ENCODE results near the gene SWAP70.
"Not testable (repeated sequence)": the region's sequence is repeated elsewhere in the genome, so short reads cannot be mapped to it uniquely, and the experiment has no call there.

Gene SWAP70

DNA sequence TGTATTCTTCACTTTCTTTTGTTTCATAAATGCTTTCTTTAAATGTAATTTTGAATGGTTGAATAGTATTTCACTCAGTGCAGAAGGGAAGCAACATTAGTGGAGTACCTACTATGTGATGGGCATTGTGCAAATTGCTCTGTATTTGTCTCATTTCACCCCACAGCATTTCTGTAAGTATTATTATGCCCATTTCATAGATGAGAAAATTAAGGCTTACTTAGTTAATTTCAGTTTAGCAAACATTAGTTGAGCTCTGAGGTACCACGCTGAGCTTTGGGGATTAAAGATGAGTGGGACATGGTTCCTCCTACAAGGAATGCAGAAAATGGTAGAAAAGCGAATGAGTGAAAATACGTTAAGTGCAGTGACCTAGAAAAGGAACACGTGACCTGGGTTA lies 58.1 kb downstream of the SWAP70 start:
- DNase-seq (ENCODE audit: low spot score): no peak

DNA sequence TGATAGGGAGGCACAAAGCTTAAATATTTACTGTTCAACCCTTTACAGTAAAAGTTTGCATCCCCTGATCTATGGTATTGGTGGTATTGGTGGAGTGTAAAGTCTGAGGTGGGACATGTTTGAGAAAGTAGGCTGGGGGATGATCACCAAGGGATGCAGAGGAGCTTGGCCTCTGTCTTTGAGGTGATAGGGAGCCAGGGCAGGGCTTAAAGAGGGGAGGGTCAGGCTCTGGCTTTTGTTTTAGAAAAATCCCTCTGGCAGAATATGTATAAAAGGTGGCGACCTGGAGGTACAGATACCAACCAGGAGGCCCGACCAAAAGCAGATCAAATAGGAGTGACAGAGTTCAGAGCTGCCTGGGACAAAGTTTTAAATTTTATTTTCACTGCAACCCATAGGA lies 59.0 kb downstream of the SWAP70 start:
- no peak for DNase-seq (ENCODE audit: low spot score)

DNA sequence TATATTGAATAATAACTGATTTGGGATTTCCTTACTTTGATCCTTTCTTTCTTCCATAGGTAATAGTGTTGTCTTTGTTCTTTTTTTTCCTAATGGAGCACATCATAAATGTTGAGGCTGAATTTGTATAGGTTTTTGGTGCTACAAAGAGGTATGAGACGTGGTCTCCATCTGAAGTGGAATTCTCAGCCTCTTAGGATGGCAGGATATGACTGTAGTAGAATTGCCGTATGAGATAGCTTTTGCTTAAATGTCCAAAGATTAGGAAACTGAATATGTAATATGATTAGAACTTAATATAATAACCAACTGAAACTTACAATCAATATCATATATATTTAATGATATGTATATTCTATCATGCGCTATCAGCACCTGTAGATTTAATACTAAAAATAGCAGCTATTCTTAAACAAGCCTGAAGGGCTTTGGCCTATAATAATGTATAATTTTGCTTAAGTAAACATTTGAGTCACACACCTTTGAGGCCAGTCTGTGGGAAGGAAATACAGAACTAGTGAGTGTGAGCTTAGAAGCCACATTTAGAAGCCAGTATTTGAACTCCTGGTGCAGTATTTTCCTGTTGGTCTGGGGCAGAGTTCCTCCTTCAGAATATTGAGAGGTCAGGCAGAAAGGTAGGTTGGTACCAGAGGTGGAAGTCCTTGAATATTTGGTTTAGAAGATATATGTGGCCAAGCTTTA lies 62.6 kb downstream of the SWAP70 start:
- DNase-seq (ENCODE audit: low spot score): no peak

DNA sequence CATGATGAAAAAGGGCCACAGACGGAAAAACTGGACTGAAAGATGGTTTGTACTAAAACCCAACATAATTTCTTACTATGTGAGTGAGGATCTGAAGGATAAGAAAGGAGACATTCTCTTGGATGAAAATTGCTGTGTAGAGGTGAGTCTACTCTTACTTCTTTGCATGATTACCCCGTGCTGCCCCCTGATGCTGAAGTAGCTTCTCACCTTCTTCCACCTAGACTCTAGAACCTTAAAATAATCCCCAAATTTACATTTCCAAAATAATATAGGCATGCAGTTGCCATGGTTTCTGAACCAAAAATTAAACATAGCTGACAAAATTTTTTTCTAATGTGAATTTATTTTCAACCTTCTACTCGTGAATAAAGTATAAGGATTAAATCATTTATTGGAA lies 64.2 kb downstream of the SWAP70 start:
- DNase-seq (ENCODE audit: low spot score): no peak

DNA sequence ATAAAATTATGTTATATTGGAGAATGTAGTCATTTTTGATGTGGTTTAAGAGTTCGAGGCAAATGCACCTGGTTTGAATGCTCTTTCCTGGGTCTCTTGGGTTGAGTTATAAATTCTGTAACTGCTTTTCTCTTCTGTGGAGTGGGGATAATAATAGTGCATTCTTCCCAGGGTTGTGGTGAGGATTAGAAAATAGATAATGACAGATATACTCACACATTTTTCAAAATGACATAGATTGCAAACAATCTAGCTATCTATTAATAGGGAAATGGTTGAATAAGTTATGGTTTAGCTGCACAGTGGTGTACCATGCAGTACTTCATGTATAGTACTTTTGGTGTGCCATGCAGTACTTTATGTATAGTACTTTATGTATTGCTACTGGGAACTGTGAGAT lies 67.4 kb downstream of the SWAP70 start:
- no peak for DNase-seq (ENCODE audit: low spot score)

DNA sequence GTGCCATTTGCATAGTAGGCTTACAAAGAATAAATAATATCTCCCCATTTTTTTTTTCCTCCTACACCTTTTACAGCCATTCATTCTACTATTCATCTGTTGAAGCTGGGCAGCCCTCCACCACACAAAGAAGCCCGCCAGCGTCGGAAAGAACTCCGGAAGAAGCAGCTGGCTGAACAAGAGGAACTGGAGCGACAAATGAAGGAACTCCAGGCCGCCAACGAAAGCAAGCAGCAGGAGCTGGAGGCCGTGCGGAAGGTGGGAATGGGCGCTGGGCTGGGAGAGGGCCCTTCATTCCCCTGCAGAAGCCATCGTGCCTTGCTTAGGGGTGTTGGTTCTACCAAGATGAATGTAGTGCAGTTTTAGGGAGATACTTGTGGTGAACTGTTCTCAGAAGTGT lies 68.6 kb downstream of the SWAP70 start:
- no peak for DNase-seq (ENCODE audit: low spot score)

DNA sequence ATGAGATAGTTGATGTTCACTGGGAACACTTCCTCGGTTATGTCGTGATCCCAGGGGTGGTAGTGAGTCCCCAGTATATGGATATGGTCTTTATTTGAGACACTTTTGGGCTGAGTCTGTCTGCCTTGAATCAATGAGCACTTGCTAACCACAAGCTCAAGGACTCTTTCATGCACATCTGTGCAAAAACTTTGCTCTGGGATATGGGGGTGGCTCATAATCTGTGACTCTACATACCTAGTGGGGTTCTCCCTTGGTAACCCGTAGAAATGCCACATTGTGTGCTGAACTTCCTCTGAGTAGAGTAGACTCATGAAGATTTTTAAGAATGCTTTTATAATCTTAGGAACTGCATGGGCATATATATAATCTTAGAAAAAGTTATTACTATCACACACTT lies 69.3 kb downstream of the SWAP70 start:
- no peak for DNase-seq (ENCODE audit: low spot score)

DNA sequence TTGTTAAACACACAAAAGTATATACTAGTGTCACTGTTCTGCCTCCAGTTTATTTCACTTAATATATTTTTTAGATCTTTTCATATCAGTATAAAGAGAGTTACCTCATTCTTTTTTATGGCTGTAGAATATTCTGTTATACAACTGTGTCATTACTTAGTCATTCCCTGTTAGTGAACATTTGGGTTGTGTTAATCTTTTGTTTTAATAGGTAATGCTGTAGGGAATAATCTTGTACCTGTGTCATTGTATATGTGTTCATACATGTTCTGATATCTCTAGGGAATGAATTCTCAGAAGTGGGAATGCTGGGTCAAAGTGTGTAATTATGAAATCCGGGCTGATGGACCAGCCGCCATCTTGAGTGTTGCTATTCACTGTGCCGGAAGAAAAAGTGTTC lies 71.4 kb downstream of the SWAP70 start:
- DNase-seq (ENCODE audit: low spot score): no peak

DNA sequence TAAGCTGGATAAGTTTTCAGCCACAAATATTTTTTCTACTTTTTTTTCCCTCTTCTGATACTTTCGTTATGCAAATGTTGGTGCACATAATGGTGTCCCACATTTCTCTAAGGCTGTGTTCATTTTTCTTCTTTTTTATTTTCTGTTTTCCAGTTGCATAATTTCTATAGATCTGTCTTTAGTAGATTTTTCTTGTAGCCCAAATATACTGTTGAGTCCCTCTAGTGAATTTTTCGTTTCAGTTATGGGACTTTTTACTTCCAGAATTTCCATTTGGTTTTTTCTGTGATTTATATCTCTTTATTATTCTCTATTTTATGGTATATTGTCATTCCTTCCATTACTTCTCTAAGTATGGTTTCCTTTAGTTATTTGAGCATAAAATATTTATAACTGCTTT lies 72.0 kb downstream of the SWAP70 start:
- DNase-seq (ENCODE audit: low spot score): no peak

DNA sequence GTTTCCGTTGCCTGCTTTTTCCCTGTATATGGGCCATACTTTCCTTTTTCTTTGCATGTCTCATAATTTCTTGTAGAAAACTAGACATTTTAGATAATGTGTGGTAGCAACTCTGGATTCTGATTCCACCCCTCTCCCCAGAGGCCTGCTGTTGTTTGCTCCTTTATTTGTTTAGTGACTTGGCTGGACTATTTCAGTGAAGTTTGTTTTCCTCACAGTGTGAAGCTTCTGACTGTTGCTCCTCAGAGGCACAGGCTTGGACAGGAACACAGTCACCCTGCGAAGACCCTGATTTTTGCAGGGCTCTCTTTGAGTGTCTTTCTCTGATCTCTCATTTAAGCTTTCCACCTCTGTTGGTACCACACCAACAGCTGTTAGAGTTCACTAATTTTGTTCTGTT lies 72.5 kb downstream of the SWAP70 start:
- no peak for DNase-seq (ENCODE audit: low spot score)

DNA sequence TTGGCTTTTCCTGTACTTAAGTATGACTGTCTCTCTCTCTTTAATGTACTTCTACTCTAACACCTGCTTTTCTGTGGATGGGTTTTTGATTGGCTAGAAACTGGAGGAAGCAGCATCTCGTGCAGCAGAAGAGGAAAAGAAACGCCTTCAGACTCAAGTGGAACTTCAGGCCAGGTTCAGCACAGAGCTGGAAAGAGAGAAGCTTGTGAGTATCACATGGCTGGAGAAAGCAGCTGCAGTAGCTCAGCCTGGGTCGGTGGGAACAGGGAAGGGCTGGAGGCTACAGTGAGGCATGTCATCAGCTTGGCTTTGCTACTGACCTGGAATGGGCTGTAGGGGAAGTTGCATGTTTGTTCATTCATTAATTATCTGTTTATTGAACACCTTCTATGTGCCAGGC lies 74.2 kb downstream of the SWAP70 start:
- no peak for DNase-seq (ENCODE audit: low spot score)

DNA sequence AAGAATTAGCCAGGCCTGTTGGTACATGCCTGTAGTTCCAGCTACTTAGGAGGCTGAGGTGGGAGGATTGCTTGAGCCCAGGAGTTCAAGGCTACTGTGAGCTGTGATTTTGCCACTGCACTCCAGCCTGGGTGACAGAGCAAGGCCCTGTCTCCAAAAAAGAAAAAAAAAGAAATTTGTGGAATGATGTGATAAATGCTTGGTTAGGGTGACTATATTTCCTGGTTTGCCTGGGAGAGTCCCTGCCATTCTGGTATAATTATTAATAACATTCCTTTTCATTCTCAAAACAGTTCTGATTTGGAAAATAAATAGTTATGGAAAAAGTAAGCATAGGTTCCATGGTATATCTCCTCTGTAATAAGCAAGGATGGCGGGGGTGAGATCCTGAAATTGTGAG lies 74.8 kb downstream of the SWAP70 start:
- no peak for DNase-seq (ENCODE audit: low spot score)

DNA sequence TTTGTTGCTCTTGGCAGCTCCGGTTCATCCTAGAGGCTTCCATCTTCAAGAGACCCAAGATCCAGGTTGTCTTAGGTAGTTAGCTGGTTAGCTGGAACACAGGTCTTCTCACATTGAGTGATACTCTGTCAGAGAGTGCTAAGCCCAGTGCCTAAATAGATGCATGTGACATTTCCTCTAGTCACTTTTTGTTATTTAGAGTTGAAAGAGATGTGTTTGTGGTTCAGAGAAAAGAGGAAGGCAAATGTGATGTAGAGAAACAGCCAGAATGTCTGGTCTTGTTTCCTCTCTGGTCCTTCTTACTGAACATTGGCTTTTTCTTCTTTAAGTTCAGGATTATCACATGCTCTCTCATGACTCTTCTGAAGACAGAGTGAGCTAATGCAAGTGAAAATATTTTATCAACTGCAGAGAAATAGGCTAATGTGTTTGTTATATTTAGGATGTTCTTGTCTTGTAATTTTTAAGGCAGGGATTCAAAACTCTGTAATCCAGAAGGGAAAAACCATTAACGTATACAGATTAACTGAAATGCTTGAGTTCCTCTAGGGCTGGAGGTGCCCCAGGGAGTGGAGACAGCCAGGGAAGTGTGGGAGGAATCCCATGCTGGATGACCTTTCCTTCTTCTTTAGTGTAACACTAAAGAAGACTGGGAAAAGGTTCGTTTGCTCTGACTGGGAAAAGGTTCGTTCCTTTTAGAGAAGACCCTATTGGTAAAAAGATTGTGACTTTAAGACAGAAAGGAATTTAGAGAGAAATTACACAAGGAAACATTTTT lies 75.4 kb downstream of the SWAP70 start:
- DNase-seq (ENCODE audit: low spot score): no peak

DNA sequence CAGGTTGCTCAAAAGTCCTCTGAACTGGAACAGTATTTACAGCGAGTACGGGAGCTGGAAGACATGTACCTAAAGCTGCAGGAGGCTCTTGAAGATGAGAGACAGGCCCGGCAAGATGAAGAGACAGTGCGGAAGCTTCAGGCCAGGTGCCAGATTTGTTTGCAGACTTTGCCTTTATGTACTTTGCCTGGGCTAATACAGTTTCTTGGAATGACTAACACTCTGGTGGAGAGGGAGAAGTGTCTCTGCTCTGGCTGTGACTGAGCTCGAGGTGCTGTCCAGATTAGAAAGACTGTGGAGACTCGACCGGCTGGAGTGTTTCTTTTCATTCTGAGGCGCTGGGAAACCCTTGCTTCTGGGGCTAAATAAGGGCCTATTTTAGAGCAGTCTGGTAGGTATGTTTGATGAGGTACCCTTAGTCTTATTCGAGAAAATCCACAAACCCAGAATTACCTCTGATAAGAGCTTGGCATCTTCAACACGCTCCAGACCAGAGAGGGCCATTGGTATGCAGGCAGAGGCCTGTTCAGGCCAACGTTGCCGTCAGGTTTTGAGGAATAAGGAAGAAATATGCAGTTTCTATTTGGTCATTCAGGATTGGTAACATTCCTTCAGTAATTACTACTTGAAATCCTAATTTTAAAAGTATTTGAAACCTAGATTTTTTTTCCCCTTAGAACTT lies 76.5 kb downstream of the SWAP70 start:
- DNase-seq (ENCODE audit: low spot score): no peak

DNA sequence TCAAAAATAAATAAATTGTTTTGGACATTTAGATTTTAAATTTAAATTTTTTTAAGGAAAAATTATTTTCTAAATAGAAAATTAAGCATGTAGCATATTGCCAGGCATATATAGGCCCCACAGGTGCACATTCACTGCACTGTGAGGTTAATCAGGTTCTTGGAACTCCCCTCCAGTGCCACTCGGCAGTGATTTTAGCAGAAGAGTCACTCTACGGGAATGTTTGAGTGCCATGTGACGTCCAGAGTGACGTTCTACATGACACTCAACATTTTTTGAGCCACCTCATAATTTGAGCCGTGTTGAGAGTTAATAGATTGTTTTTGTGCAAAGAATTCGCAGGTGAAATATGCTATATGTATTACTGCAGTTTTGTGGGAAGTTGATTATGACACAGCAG lies 77.4 kb downstream of the SWAP70 start:
- no peak for DNase-seq (ENCODE audit: low spot score)

DNA sequence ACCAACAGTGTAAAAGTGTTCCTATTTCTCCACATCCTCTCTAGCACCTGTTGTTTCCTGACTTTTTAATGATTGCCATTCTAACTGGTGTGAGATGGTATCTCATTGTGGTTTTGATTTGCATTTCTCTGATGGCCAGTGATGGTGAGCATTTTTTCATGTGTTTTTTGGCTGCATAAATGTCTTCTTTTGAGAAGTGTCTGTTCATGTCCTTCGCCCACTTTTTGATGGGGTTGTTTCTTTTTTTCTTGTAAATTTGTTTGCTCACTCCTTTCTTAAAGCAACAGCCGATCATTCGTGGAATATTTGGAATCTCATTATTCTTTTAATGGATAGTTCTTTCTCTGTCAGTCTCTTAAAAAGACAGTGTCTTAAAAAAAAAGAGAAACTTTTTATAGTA lies 79.6 kb downstream of the SWAP70 start:
- not testable (repeated sequence) for DNase-seq (ENCODE audit: low spot score)

DNA sequence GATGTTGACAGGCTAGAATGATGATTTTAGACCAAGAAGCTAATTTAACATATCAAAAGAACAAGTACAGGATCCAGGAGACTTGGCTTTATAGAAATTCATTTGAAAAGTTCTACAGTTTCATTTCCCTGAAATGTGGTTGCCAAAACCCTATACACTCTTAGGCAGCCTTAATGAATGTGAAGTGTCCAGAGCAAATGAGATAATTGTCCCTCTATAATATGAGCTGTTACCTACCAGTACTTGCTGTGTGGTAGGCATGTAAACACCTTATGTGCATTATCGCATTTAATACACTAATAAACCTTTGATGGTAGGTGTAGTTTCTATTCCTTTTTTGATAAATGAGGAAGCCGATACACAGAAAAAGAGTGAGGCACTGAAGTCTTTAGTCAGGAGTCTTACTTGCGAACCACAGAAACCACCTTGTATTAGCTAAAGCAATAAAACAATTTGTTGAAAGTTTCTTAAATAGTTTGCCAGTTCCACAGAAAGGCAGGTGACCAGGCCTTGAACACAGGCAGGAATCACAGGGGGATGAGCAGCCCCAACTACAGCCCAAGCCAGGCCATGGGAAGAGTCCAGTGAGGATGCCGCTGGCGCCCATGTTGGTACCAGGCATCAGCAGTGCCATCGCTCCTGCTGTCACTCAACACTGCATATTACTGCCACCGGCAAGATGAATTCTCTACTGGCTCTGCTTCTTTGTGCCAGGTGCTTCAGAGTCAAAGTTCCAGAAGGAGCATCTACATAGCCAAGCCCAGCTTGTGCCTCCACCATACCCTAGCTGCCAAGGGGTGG lies 81.7 kb downstream of the SWAP70 start:
- DNase-seq (ENCODE audit: low spot score): no peak

DNA sequence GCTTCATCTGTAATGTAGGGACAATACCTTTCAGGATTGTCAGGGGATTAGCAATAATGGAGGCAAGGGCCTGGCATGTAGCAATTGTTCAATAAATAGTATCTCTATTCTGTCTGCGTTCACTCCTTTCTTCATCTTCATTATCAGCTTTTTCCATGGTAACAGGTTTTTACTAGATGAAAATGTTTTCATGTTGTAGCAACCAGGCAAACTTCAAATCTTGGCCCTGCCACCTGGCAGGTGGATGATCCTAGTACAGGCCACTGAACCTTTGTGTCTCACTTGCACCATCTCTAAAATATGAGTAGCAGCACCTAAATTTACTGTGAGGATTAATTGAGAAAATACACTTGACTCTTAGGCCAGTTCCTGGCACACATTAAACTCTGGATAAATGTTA lies 83.4 kb downstream of the SWAP70 start:
- DNase-seq (ENCODE audit: low spot score): no peak

DNA sequence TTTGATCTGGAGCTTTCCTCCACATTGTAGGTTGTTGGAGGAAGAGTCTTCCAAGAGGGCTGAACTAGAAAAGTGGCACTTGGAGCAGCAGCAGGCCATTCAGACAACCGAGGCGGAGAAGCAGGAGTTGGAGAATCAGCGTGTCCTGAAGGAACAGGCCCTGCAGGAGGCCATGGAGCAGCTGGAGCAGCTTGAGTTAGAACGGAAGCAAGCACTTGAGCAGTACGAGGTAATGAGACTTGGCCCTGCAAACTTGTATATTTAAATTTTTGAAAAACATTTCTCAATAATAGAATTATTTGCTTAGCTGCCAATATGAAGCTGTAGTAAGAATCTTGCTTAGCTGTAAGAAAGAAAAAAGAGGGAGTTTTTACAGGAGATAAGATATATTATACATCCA lies 84.0 kb downstream of the SWAP70 start:
- no peak for DNase-seq (ENCODE audit: low spot score)

DNA sequence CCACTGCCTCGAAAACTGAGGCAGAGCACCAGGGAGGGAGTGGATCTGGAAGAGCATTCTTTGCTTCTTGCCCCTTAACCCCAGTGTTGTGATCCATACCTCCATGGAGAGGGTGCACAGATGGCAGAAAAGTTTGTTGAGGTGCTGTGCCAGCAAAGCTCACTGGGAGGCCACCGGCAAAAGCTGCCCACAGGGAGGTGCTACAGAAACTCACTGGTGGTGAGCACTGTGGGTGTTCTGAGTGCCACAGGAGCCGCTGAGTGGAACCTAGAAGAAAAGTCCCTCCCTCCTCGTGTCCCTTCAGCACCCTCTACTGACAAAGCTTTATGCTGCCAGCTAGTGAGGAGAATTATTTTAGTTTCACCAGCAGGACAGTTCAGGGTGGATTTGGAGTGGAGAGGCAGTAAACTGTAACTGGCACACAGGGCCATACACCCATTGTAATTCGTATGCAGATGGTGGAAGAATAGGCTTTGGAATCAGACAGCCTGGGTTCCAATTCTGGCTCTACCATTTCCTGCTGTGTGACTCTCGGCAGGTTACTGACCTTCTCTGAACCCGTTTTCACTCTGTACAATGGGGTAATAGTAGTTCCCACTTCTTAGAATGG lies 84.6 kb downstream of the SWAP70 start:
- peak; percentile 44 for DNase-seq (ENCODE audit: low spot score)

DNA sequence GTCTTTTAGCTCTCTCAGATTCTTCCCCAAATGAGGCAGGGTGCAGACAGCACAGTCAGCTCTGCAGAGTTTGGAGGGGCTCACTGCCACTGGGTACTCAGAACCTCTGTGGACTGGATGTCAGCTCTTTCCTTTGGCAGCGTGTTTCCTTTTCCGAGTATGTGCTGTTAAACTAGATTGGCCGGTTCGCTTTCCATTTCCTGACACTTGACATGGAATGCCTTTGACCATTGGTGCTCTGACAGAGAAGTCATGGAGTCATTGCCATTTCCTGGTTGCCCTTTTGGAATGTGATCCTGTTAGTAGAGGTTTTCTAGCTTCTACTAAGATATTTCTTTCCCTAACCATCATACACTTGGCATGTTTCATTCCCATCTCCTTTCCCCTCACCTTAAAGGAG lies 86.7 kb downstream of the SWAP70 start:
- DNase-seq (ENCODE audit: low spot score): no peak

DNA sequence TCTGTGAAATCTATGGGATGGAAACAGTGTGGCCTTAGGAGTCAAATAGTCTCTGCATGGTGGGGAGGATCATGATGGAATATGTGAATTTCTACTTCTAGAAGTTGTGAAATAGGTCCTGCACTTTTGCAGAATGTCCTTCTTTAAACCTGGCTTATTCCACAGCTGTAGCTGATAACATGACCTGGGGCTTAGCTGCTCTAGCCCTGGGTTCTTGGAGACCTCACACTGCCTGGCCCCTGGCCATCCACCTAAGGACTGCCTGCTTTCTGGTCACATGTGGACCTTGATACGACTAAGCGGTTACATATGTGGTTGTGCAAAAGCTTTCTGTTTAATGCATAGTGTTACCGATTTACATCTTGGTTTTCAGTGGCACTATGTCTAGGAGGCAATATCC lies 88.2 kb downstream of the SWAP70 start:
- no peak for DNase-seq (ENCODE audit: low spot score)
